IMR-90 (cell line): ENCODE data around the gene ARFGAP3. TPM values are rescaled to one million over a fixed set of nuclear protein-coding genes. Genes with fewer than 3 reads are reported as not detected.

Source experiments
- ATAC-seq: fragments of 200-7000 bp; cut with Tn5 transposase; 2 replicates; pipeline ENCODE4 v1.9.1; 2020; ENCODE audit warnings: low read depth, mild to moderate bottlenecking, moderate library complexity
- BruUV-seq: library from RNA; stranded (reverse); fragments of 400-500 nt; replicated peaks from 2 replicates; lab custom pipeline; 2021; lab: Mats Ljungman, UMichigan
- CTCF ChIA-PET: fragments of 300-600 bp; formaldehyde crosslinking; extraction: SDS; loops from one replicate; lab custom pipeline; 2021; ENCODE audit warnings: antibody characterized with exemption; lab: Yijun Ruan, JAX
- POLR2A ChIA-PET: fragments of 300-600 bp; sonication (Branson Sonifier 250); formaldehyde crosslinking; loops from one replicate; lab custom pipeline; 2022; ENCODE audit warnings: antibody characterized with exemption; ENCODE audit not compliant: unreplicated experiment; lab: Charles Lee
- DNase-seq: peaks from one replicate; pipeline ENCODE4 v3.0.0; 2013
- H2AFZ ChIP-seq: replicated peaks from 2 replicates; pipeline ENCODE3; 2013; ENCODE audit warnings: low read length, mild to moderate bottlenecking; ENCODE audit not compliant: poor library complexity
- H2AK5ac ChIP-seq: 2 replicates; pipeline ENCODE4 v1.6.1; 2013; ENCODE audit warnings: low read depth, low read length, inconsistent platforms
- H2AK9ac ChIP-seq: replicated peaks from 2 replicates; pipeline ENCODE3; 2013; ENCODE audit warnings: mild to moderate bottlenecking, low read depth, low read length, moderate library complexity; ENCODE audit not compliant: poor library complexity
- H2BK120ac ChIP-seq: 2 replicates; pipeline ENCODE4 v1.6.1; 2013; ENCODE audit warnings: low read depth, low read length, inconsistent platforms
- H2BK15ac ChIP-seq: 3 replicates; pipeline ENCODE4 v1.6.1; 2013; ENCODE audit warnings: low read depth, low read length, inconsistent platforms
- H2BK20ac ChIP-seq: 2 replicates; pipeline ENCODE4 v1.6.1; 2013; ENCODE audit warnings: low read depth, mild to moderate bottlenecking, inconsistent platforms, low read length, moderate library complexity
- H2BK5ac ChIP-seq: 2 replicates; pipeline ENCODE4 v1.6.1; 2013; ENCODE audit warnings: mild to moderate bottlenecking, low read depth, low read length, inconsistent platforms; ENCODE audit not compliant: poor library complexity, severe bottlenecking
- H3K14ac ChIP-seq: replicated peaks from 2 replicates; pipeline ENCODE4 v1.6.1; 2013; ENCODE audit warnings: low read depth, low read length, inconsistent platforms
- H3K18ac ChIP-seq: 2 replicates; pipeline ENCODE4 v1.6.1; 2013; ENCODE audit warnings: low read depth, low read length, control low read depth
- H3K23ac ChIP-seq: 2 replicates; pipeline ENCODE4 v1.6.1; 2013; ENCODE audit warnings: low read depth, low read length, inconsistent platforms
- H3K27ac ChIP-seq: 2 replicates; pipeline ENCODE4 v1.5.1; 2013; ENCODE audit warnings: mild to moderate bottlenecking, control low read depth, low read length; ENCODE audit not compliant: insufficient read depth
- H3K27me3 ChIP-seq: 2 replicates; pipeline ENCODE4 v1.6.1; 2013; ENCODE audit warnings: low read length; ENCODE audit not compliant: control insufficient read depth, insufficient read depth
- H3K36me3 ChIP-seq: 2 replicates; pipeline ENCODE4 v1.6.1; 2013; ENCODE audit warnings: low read length, mixed read lengths; ENCODE audit not compliant: control insufficient read depth, insufficient read depth
- H3K4ac ChIP-seq: 2 replicates; pipeline ENCODE4 v1.6.1; 2013; ENCODE audit warnings: low read depth, low read length, inconsistent platforms
- H3K4me1 ChIP-seq: 2 replicates; pipeline ENCODE4 v1.6.1; 2013; ENCODE audit warnings: low read length, mixed read lengths; ENCODE audit not compliant: control insufficient read depth, insufficient read depth
- H3K4me2 ChIP-seq: 2 replicates; pipeline ENCODE4 v1.6.1; 2013; ENCODE audit warnings: low read depth, mild to moderate bottlenecking, control low read depth, low read length, moderate library complexity
- H3K4me3 ChIP-seq: 2 replicates; pipeline ENCODE4 v1.5.1; 2013; ENCODE audit warnings: low read depth, mild to moderate bottlenecking, control low read depth, low read length, moderate library complexity; ENCODE audit not compliant: insufficient read depth
- H3K56ac ChIP-seq: 2 replicates; pipeline ENCODE4 v1.6.1; 2013; ENCODE audit warnings: low read length, inconsistent platforms; ENCODE audit not compliant: insufficient read depth; ENCODE audit errors: extremely low read depth
- H3K79me1 ChIP-seq, 2 experiments: 2 replicates each; pipeline ENCODE4 v1.6.1; 2013; ENCODE audit warnings: low read length in 2 of 2, inconsistent platforms in 1 of 2, low read depth in 1 of 2
- H3K9ac ChIP-seq: 2 replicates; pipeline ENCODE4 v1.6.1; 2013; ENCODE audit warnings: low read depth, low read length, control low read depth
- H3K9me1 ChIP-seq: 2 replicates; pipeline ENCODE4 v1.6.1; 2013; ENCODE audit warnings: low read length, inconsistent platforms; ENCODE audit not compliant: insufficient read depth
- H3K9me3 ChIP-seq: 2 replicates; pipeline ENCODE4 v1.6.1; 2013; ENCODE audit warnings: low read length; ENCODE audit not compliant: control insufficient read depth, insufficient read depth
- H4K20me1 ChIP-seq: 2 replicates; pipeline ENCODE4 v1.6.1; 2013; ENCODE audit warnings: low read length, inconsistent platforms; ENCODE audit not compliant: insufficient read depth
- H4K5ac ChIP-seq: 2 replicates; pipeline ENCODE4 v1.6.1; 2013; ENCODE audit warnings: mild to moderate bottlenecking, low read depth, low read length, control low read depth
- H4K8ac ChIP-seq, 2 experiments: 2 replicates each; pipeline ENCODE4 v1.6.1; 2013; ENCODE audit warnings: low read depth in 2 of 2, low read length in 2 of 2, control low read depth in 1 of 2, inconsistent platforms in 1 of 2
- H4K91ac ChIP-seq: 2 replicates; pipeline ENCODE4 v1.6.1; 2013; ENCODE audit warnings: low read depth, low read length, inconsistent platforms; ENCODE audit not compliant: insufficient read depth
- CEBPB ChIP-seq: IDR thresholded peaks from 2 replicates; pipeline ENCODE4 v1.6.1; 2012; ENCODE audit warnings: low read depth, low read length, improper control_type of control experiment
- CHD1 ChIP-seq: IDR thresholded peaks from 2 replicates; pipeline ENCODE4 v1.6.1; 2012; ENCODE audit warnings: low read depth, low read length, improper control_type of control experiment
- POLR2A ChIP-seq: IDR thresholded peaks from 2 replicates; pipeline ENCODE4 v1.6.1; 2012; ENCODE audit warnings: mild to moderate bottlenecking, low read depth, low read length
- USF2 ChIP-seq: fragments of 150-350 bp; IDR thresholded peaks from 2 replicates; pipeline ENCODE4 v1.6.1; 2017; ENCODE audit warnings: mild to moderate bottlenecking, antibody characterized with exemption, low read length, low read depth
- WGBS, 2 experiments: methylation state at CpG; one replicate each; pipeline versions ENCODE4 v1.1.5 to v1.1.7; 2013; ENCODE audit warnings: missing lambda C conversion rate in 2 of 2; ENCODE audit not compliant: insufficient read length in 1 of 2; ENCODE audit errors: extremely low coverage in 2 of 2; 5-methylcytosine and 5-hydroxymethylcytosine counted together
- dilution Hi-C: fragments of 300-500 bp; cut with HindIII; formaldehyde crosslinking; loops from one replicate; pipeline ENCODE4 v1.14.3; 2018; ENCODE audit warnings: low sequenced_read_pairs; ENCODE audit not compliant: unreplicated experiment
- in situ Hi-C: fragments of 300-500 bp; cut with MboI; formaldehyde crosslinking; loops from 3 replicates; pipeline ENCODE4 v1.14.3; 2019; ENCODE audit warnings: low sequenced_read_pairs, inconsistent platforms, mixed read lengths
- intact Hi-C: fragments of 100-400 bp; cut with micrococcal nuclease; formaldehyde crosslinking; loops from 2 replicates; pipeline ENCODE4 v1.10.0; 2022
- polyA plus RNA-seq, 3 experiments: library from polyadenylated mRNA; depleted of rRNA; stranded (reverse); fragments of >200 nt; gene quantifications; 2 replicates each; pipeline ENCODE4 v1.2.3, GENCODE V29; 2012; ENCODE audit warnings: low replicate concordance in 1 of 3
- total RNA-seq: library from RNA; depleted of rRNA; stranded (reverse); fragments of >200 nt; gene quantifications from 2 replicates; pipeline ENCODE4 v1.2.3, GENCODE V29; 2012

ARFGAP3 gene
- total and polyA plus RNA-seq, 2 of the 4 experiments (the other 2 are of a cell fraction) = 50.0 to 70.1 TPM

GRCh38 chr22:42821386-42821785 lies 35.7 kb downstream of the ARFGAP3 start:
- Histone ChIP-seq H4K8ac (no peak overlapping the region), H3K4ac (no peak overlapping the region), H3K4me1 (peaks cover 9% of the 10 kb centered on the region), H4K91ac (no peak overlapping the region), H3K27me3 (no peaks in the 10 kb centered on the region), H2BK15ac (no peak overlapping the region), H3K27ac (no peak overlapping the region), H2AK9ac (no peak overlapping the region), H3K36me3 (peaks cover 33% of the 10 kb centered on the region), H3K9me1 (peaks cover 4% of the 10 kb centered on the region; the same call in 1 of the 2 replicates), H3K4me2 (no peak overlapping the region), H3K14ac (no peak overlapping the region), H4K5ac (no peak overlapping the region), H3K79me1 (peaks cover 8 to 46% of the 10 kb centered on the region in 2 experiments; a peak in 3 of 4 replicates), H3K56ac (no peak overlapping the region), H2AFZ (no peak overlapping the region), H2BK120ac (no peak overlapping the region), H3K18ac (no peak overlapping the region), H3K23ac (no peak overlapping the region), H3K9ac (no peak overlapping the region), H2BK5ac (no peak overlapping the region), H4K20me1 (peaks cover 17% of the 10 kb centered on the region), H3K4me3 (no peak overlapping the region), H2AK5ac (no peak overlapping the region), H2BK20ac (no peak overlapping the region), H3K9me3 (no peaks in the 10 kb centered on the region)
- dilution Hi-C loops (no loop called here), in situ Hi-C loops (no loop called here), intact Hi-C loops (no loop called here)
- CTCF ChIA-PET = no interaction called here
- no peak for ATAC-seq
- DNase-seq = no peak
- no TSS peak for BruUV-seq
- no CpG with 5 or more reads among the region's 3 CpGs for WGBS, 2 experiments
- POLR2A ChIA-PET = interaction anchor here (0.9 kb wide), 1 partner anchor 207 kb away, joined by 4 read pairs; the partner anchor contains the start of gene POLDIP3
- TF ChIP-seq CEBPB (no peak), USF2 (no peak), POLR2A (no peak), CHD1 (no peak)
